K562 (cell line): Measurements from ENCODE around the gene REM2. TPM values are rescaled to one million over a fixed set of nuclear protein-coding genes. Genes with fewer than 3 reads are reported as not detected.

Source experiments
- ATAC-seq: fragments of 200-7000 bp; cut with Tn5 transposase; 3 replicates; pipeline ENCODE4 v1.9.1; 2020; ENCODE audit warnings: moderate library complexity
- BruUV-seq: library from RNA; stranded (reverse); fragments of 400-500 nt; replicated peaks from 2 replicates; lab custom pipeline; 2021; lab: Mats Ljungman, UMichigan
- CTCF ChIA-PET: fragments of 300-600 bp; formaldehyde crosslinking; extraction: SDS; loops from one replicate; lab custom pipeline; 2021; ENCODE audit warnings: low intra/inter-chr PET ratio; lab: Yijun Ruan, JAX
- POLR2A ChIA-PET: fragments of 300-600, 350-650 bp; sonication (Branson Sonifier 250); formaldehyde crosslinking; extraction: SDS; loops from one replicate; lab custom pipeline; 2021; ENCODE audit warnings: antibody characterized with exemption, inconsistent platforms; lab: Yijun Ruan, JAX
- DNase-seq, 4 experiments: peaks; one replicate each; pipeline versions ENCODE4 v3.0.0 to v3.0.0-alpha.2; 2011 to 2018; ENCODE audit warnings: low spot score in 3 of 4, mixed read lengths in 3 of 4; ENCODE audit errors: extremely low read depth in 1 of 4
- FAIRE-seq: peaks from 2 replicates; lab custom pipeline; 2011; peaks lifted over from hg19 to GRCh38; lab: Jason Lieb, UNC
- H2AFZ ChIP-seq: 2 replicates; pipeline ENCODE4 v1.6.0; 2011; ENCODE audit warnings: low read depth, low read length, control low read depth, inconsistent platforms
- H3K27ac ChIP-seq: fragments of 200-600 bp; 3 replicates; pipeline ENCODE4 v1.8.0; 2011; ENCODE audit warnings: low read depth, mild to moderate bottlenecking, control low read depth, inconsistent platforms, low read length, moderate library complexity, mixed read lengths; ENCODE audit errors: extremely low read depth
- H3K27me3 ChIP-seq, 2 experiments: fragments of 300-600 bp in 1 of 2; 2 replicates in 1 of 2; 3 replicates in 1 of 2; pipeline versions ENCODE4 v1.6.0 to v1.8.0; 2011; ENCODE audit warnings: inconsistent platforms in 2 of 2, low read length in 2 of 2, mild to moderate bottlenecking in 1 of 2, mixed read lengths in 1 of 2, moderate library complexity in 1 of 2; ENCODE audit not compliant: control insufficient read depth in 2 of 2, insufficient read depth in 2 of 2
- H3K36me3 ChIP-seq: fragments of 300-600 bp; 3 replicates; pipeline ENCODE4 v1.8.0; 2011; ENCODE audit warnings: mild to moderate bottlenecking, low read length, inconsistent platforms; ENCODE audit not compliant: control insufficient read depth, insufficient read depth
- H3K4me1 ChIP-seq, 2 experiments: fragments of 200-600 bp in 1 of 2; replicated peaks in 1 of 2; 2 replicates in 1 of 2; 3 replicates in 1 of 2; pipeline versions ENCODE4 v1.5.1 to v1.8.0; 2011; ENCODE audit warnings: inconsistent platforms in 2 of 2, low read length in 2 of 2, mild to moderate bottlenecking in 1 of 2, mixed read lengths in 1 of 2, moderate library complexity in 1 of 2; ENCODE audit not compliant: control insufficient read depth in 2 of 2, insufficient read depth in 2 of 2
- H3K4me2 ChIP-seq: 2 replicates; pipeline ENCODE4 v1.6.1; 2011; ENCODE audit warnings: low read length, control low read depth, inconsistent platforms, mixed read lengths; ENCODE audit not compliant: insufficient read depth
- H3K4me3 ChIP-seq: fragments of 200-600 bp; sonication (generic), shearing (Covaris generic); 2 replicates; pipeline ENCODE4 v1.5.1; 2016; ENCODE audit warnings: control low read depth, inconsistent platforms
- H3K79me2 ChIP-seq: fragments of 200-600 bp; 3 replicates; pipeline ENCODE4 v1.8.0; 2011; ENCODE audit warnings: low read length, inconsistent platforms; ENCODE audit not compliant: control insufficient read depth, insufficient read depth
- H3K9ac ChIP-seq, 2 experiments: 2 replicates each; pipeline versions ENCODE4 v1.6.0 to v1.6.1; 2011; ENCODE audit warnings: low read depth in 2 of 2, low read length in 2 of 2, control low read depth in 1 of 2, inconsistent platforms in 1 of 2, mild to moderate bottlenecking in 1 of 2, mixed read lengths in 1 of 2; ENCODE audit not compliant: insufficient read depth in 1 of 2
- H3K9me1 ChIP-seq: one replicate; pipeline ENCODE4 v1.6.0; 2011; ENCODE audit warnings: inconsistent platforms, mild to moderate bottlenecking, low read length, moderate library complexity; ENCODE audit not compliant: control insufficient read depth, insufficient read depth
- H3K9me3 ChIP-seq: replicated peaks from 2 replicates; pipeline ENCODE4 v1.5.1; 2011; ENCODE audit warnings: low read depth, low read length, inconsistent platforms; ENCODE audit not compliant: control insufficient read depth, insufficient read depth
- H4K20me1 ChIP-seq: replicated peaks from 2 replicates; pipeline ENCODE4 v1.6.1; 2011; ENCODE audit warnings: low read length, inconsistent platforms, mixed read lengths; ENCODE audit not compliant: control insufficient read depth, insufficient read depth
- DNMT1 ChIP-seq: fragments of 450-650 bp; IDR thresholded peaks from 2 replicates; pipeline ENCODE4 v1.6.1; 2016; ENCODE audit warnings: antibody characterized with exemption, mild to moderate bottlenecking
- EP400 ChIP-seq: fragments of 450-650 bp; IDR thresholded peaks from 2 replicates; pipeline ENCODE4 v1.6.1; 2017; ENCODE audit warnings: antibody characterized with exemption, mild to moderate bottlenecking, moderate library complexity
- GATAD2A ChIP-seq: fragments of 450-650 bp; IDR thresholded peaks from 2 replicates; pipeline ENCODE4 v1.6.1; 2017
- POLR2A ChIP-seq: fragments of 450-650 bp; conservative IDR thresholded peaks from 2 replicates; pipeline ENCODE4 v1.6.1; 2016
- RBFOX2 ChIP-seq: fragments of 200-400 bp; formaldehyde crosslinking; IDR thresholded peaks from 2 replicates; pipeline ENCODE4 v1.6.1; 2017; ENCODE audit warnings: low read depth, mild to moderate bottlenecking, low read length, moderate library complexity
- RBM25 ChIP-seq: fragments of 200-400 bp; formaldehyde crosslinking; IDR thresholded peaks from 2 replicates; pipeline ENCODE4 v1.6.1; 2018; ENCODE audit warnings: low read length, low read depth, moderate library complexity; ENCODE audit not compliant: severe bottlenecking
- STAG1 ChIP-seq: sonication (generic); formaldehyde crosslinking; IDR thresholded peaks from 2 replicates; pipeline ENCODE4 v1.5.0; 2020; ENCODE audit warnings: missing genetic modification reagents, borderline replicate concordance
- SUPT5H ChIP-seq: fragments of 450-650 bp; IDR thresholded peaks from 2 replicates; pipeline ENCODE4 v1.6.1; 2016
- ZC3H4 ChIP-seq: sonication (generic); formaldehyde crosslinking; IDR thresholded peaks from 2 replicates; pipeline ENCODE4 v1.9.0; 2021; ENCODE audit warnings: missing genetic modification reagents, borderline replicate concordance
- ZNF24 ChIP-seq: fragments of 450-650 bp; IDR thresholded peaks from 2 replicates; pipeline ENCODE4 v1.6.1; 2016
- WGBS: fragments of 100-300 bp; shearing (Covaris generic); methylation state at CpG from one replicate; pipeline ENCODE4 v1.1.6; 2016; ENCODE audit warnings: low coverage, mixed read lengths; ENCODE audit not compliant: insufficient coverage; ENCODE audit errors: missing lambda C conversion rate; 5-methylcytosine and 5-hydroxymethylcytosine counted together
- in situ Hi-C: fragments of 300-500 bp; cut with MboI; formaldehyde crosslinking; loops from 4 replicates; pipeline ENCODE4 v1.15.0; 2018; ENCODE audit warnings: inconsistent platforms, mixed read lengths
- intact Hi-C: fragments of 100-400 bp; cut with micrococcal nuclease; formaldehyde crosslinking; loops from 2 replicates; pipeline ENCODE4 v1.14.2; 2022
- polyA plus RNA-seq, 8 experiments: library from polyadenylated mRNA; depleted of rRNA in 4 of 8; stranded (reverse) in 5 of 8; unstranded in 3 of 8; fragments of >200 nt; fragmentation: Nextera tagmentation in 2 of 8; fragmentation: Illumina TruSeq in 1 of 8; extraction: Ambion mirVana in 2 of 8; extraction: Trizol in 1 of 8; gene quantifications; 2 replicates each; pipeline versions ENCODE4 v1.2.1 to v1.2.3, GENCODE V29; 2011 to 2014; ENCODE audit warnings: inconsistent platforms in 1 of 8, missing spikeins in 1 of 8
- total RNA-seq, 7 experiments: library from RNA; depleted of rRNA in 6 of 7; stranded (reverse); fragments of >200 nt in 6 of 7; fragmentation: Illumina TruSeq in 2 of 7; extraction: Trizol in 2 of 7; gene quantifications; 2 replicates each; pipeline versions ENCODE4 v1.2.1 to v1.2.3, GENCODE V29; 2011 to 2021; ENCODE audit warnings: low replicate concordance in 1 of 7
- TF ChIP-seq, protein P1 (sequence below): fragments of 450-650 bp; IDR thresholded peaks from 2 replicates; pipeline ENCODE4 v1.6.1; 2014; ENCODE audit warnings: low read depth, mild to moderate bottlenecking, moderate library complexity, borderline replicate concordance
- TF ChIP-seq, protein P2 (sequence below), 2 experiments: fragments of 450-650 bp; conservative IDR thresholded peaks; 2 replicates each; pipeline ENCODE4 v1.6.1; 2017; ENCODE audit warnings: mild to moderate bottlenecking in 2 of 2, moderate library complexity in 2 of 2
- TF ChIP-seq, protein P3 (sequence below): fragments of 450-650 bp; formaldehyde crosslinking; IDR thresholded peaks from 2 replicates; pipeline ENCODE4 v1.4.0; 2022; ENCODE audit warnings: missing genetic modification characterization

The REM2 gene
- total and polyA plus RNA-seq, 9 of the 15 experiments (the other 6 are each of a cell fraction or from before 2014, with no cell fraction given) = 0.18 to 1.0 (median 0.38) TPM

- CTCF ChIA-PET = no interaction called here
- intact Hi-C loops = no loop called here
- POLR2A ChIA-PET = interaction anchor here (0.9 kb wide), 1 partner anchor 262 kb away, joined by 3 read pairs; no protein-coding TSS in a partner anchor
Observed at GRCh38 chr14:22835505-22835904, 47.5 kb upstream of the REM2 start.

DNA sequence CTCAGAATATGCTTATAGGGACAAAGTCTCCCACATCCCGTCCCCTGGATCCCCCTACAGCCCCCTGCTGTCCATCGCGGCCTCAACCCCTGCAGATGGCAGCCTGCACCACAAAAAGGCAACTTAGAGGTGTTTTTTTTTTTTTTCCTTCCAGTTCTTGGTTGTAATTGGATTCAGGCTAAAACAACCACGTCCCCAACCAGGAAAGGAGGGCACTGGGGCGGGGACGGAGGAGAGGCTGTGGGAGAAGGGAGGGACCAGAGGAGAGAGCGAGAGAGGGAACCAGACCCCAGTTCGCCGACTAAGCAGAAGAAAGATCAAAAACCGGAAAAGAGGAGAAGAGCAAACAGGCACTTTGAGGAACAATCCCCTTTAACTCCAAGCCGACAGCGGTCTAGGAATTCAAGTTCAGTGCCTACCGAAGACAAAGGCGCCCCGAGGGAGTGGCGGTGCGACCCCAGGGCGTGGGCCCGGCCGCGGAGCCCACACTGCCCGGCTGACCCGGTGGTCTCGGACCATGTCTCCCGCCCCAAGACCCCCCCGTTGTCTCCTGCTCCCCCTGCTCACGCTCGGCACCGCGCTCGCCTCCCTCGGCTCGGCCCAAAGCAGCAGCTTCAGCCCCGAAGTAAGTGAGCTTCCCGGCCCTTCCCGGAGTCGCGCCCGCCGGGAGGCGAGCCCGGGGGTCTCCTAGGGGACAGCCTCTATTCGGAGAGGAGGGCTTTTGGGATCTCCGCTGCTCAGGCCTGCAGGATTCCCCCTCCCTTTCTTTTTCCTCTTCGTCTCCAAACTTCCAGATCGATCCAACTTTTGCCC lies 46.5 kb upstream of the REM2 start, which contains the start of gene MMP14:
TSS of gene MMP14 (plus strand) at position 285 of the 813 bp plus-strand sequence. CDS start at position 518, 233 bp downstream.
- Histone ChIP-seq H3K4me3 (no peak within 1 kb of the TSS), H3K36me3 (peaks cover 39% of the 10 kb centered on the region), H3K79me2 (peaks cover 2% of the 10 kb centered on the region; the same call in 1 of the 3 replicates), H4K20me1 (no peaks in the 10 kb centered on the region), H3K27me3 (no peaks in the 10 kb centered on the region), H3K9me3 (no peaks in the 10 kb centered on the region), H3K9ac (no peak within 1 kb of the TSS; a peak in 1 of 4 replicates), H3K27ac (no peak within 1 kb of the TSS), H2AFZ (no peak within 1 kb of the TSS), H3K4me1 (peaks cover 0 to 11% of the 10 kb centered on the region in 2 experiments; a peak in 1 of 5 replicates), H3K4me2 (no peak within 1 kb of the TSS), H3K9me1 (no peaks in the 10 kb centered on the region)
- in situ Hi-C loops = no loop called here
- 94% methylated on average over 26 of the region's 46 CpGs for WGBS
- FAIRE-seq = no peak
- CTCF ChIA-PET = no interaction called here
- no peak for ATAC-seq
- DNase-seq = peak in 1 of 4 experiments; percentile 11
- no TSS peak for BruUV-seq
- intact Hi-C loops = no loop called here
- POLR2A ChIA-PET = interaction anchor here (1.1 kb wide), 1 partner anchor 12 kb away, joined by 4 read pairs; no protein-coding TSS in a partner anchor
- TF ChIP-seq RBFOX2 = 0 out of 2 replicates have a peak, but pooled peaks have one; percentile 9
- TF ChIP-seq, protein P1, sequence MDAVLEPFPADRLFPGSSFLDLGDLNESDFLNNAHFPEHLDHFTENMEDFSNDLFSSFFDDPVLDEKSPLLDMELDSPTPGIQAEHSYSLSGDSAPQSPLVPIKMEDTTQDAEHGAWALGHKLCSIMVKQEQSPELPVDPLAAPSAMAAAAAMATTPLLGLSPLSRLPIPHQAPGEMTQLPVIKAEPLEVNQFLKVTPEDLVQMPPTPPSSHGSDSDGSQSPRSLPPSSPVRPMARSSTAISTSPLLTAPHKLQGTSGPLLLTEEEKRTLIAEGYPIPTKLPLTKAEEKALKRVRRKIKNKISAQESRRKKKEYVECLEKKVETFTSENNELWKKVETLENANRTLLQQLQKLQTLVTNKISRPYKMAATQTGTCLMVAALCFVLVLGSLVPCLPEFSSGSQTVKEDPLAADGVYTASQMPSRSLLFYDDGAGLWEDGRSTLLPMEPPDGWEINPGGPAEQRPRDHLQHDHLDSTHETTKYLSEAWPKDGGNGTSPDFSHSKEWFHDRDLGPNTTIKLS = no peak
- no peak for TF ChIP-seq ZNF24
- TF ChIP-seq ZC3H4 (CRISPR knock-in tag) = no peak
- no peak for TF ChIP-seq GATAD2A
- TF ChIP-seq, protein P2, sequence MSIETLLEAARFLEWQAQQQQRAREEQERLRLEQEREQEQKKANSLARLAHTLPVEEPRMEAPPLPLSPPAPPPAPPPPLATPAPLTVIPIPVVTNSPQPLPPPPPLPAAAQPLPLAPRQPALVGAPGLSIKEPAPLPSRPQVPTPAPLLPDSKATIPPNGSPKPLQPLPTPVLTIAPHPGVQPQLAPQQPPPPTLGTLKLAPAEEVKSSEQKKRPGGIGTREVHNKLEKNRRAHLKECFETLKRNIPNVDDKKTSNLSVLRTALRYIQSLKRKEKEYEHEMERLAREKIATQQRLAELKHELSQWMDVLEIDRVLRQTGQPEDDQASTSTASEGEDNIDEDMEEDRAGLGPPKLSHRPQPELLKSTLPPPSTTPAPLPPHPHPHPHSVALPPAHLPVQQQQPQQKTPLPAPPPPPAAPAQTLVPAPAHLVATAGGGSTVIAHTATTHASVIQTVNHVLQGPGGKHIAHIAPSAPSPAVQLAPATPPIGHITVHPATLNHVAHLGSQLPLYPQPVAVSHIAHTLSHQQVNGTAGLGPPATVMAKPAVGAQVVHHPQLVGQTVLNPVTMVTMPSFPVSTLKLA (conservative IDR thresholded peaks at IDR 0.05) = no peak
- no peak for TF ChIP-seq DNMT1
- TF ChIP-seq, protein P3, sequence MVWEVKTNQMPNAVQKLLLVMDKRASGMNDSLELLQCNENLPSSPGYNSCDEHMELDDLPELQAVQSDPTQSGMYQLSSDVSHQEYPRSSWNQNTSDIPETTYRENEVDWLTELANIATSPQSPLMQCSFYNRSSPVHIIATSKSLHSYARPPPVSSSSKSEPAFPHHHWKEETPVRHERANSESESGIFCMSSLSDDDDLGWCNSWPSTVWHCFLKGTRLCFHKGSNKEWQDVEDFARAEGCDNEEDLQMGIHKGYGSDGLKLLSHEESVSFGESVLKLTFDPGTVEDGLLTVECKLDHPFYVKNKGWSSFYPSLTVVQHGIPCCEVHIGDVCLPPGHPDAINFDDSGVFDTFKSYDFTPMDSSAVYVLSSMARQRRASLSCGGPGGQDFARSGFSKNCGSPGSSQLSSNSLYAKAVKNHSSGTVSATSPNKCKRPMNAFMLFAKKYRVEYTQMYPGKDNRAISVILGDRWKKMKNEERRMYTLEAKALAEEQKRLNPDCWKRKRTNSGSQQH (CRISPR knock-in tag) = no peak

More at GRCh38 chr14:22835505-22835904, 47.5 kb upstream of the REM2 start:
- TF ChIP-seq SUPT5H (0 out of 2 replicates have a peak, but pooled peaks have one; percentile 33), POLR2A (peak; percentile 31; the same call in 1 of the 2 replicates), EP400 (no peak), STAG1 (CRISPR knock-in tag) (no peak), RBM25 (no peak)
- no peaks in the 10 kb centered on the region for H3K27me3 ChIP-seq
- peaks cover 0 to 11% of the 10 kb centered on the region in 2 experiments; a peak in 3 of 5 replicates for H3K4me1 ChIP-seq
- ATAC-seq = no peak
- H3K9me1 ChIP-seq = no peaks in the 10 kb centered on the region
- FAIRE-seq = no peak
- peaks cover 48% of the 10 kb centered on the region for H3K36me3 ChIP-seq
- DNase-seq = no peak
- no peak overlapping the region for H2AFZ ChIP-seq
- no peak overlapping the region for H3K4me3 ChIP-seq
- peaks cover 12% of the 10 kb centered on the region for H3K79me2 ChIP-seq
- H3K9ac ChIP-seq = no peak overlapping the region
- H4K20me1 ChIP-seq = no peaks in the 10 kb centered on the region
- H3K4me2 ChIP-seq = no peak overlapping the region
- 61% methylated on average over 3 of the region's 3 CpGs for WGBS
- no peaks in the 10 kb centered on the region for H3K9me3 ChIP-seq
- BruUV-seq = no TSS peak
- in situ Hi-C loops = no loop called here
- no peak overlapping the region for H3K27ac ChIP-seq
